HEK293T (cell line): ENCODE data around the gene CPT1C.

Experiments
- CTCF ChIA-PET: fragments of 350-600 bp; formaldehyde crosslinking; extraction: SDS; loops from one replicate; lab custom pipeline; 2021; ENCODE audit warnings: antibody characterized with exemption, inconsistent platforms; lab: Yijun Ruan, JAX
- POLR2A ChIA-PET: fragments of 350-600 bp; formaldehyde crosslinking; extraction: SDS; loops from one replicate; lab custom pipeline; 2020; ENCODE audit warnings: antibody characterized with exemption, inconsistent platforms; lab: Yijun Ruan, JAX
- DNase-seq: peaks from one replicate; pipeline ENCODE4 v3.0.0; 2012; ENCODE audit warnings: mixed read lengths; ENCODE audit errors: extremely low spot score
- ARNT ChIP-seq: fragments of 450-650 bp; IDR thresholded peaks from 2 replicates; pipeline ENCODE4 v1.6.1; 2017; ENCODE audit warnings: mild to moderate bottlenecking
- BHLHE40 ChIP-seq: fragments of 450-650 bp; IDR thresholded peaks from 2 replicates; pipeline ENCODE4 v1.6.1; 2016; ENCODE audit warnings: mild to moderate bottlenecking, moderate library complexity, borderline replicate concordance
- CTBP1 ChIP-seq: fragments of 450-650 bp; IDR thresholded peaks from 2 replicates; pipeline ENCODE4 v1.6.1; 2016; ENCODE audit warnings: borderline replicate concordance
- ELF4 ChIP-seq: fragments of 450-650 bp; IDR thresholded peaks from 2 replicates; pipeline ENCODE4 v1.6.1; 2017; ENCODE audit warnings: antibody characterized with exemption
- FOXA1 ChIP-seq: fragments of 450-650 bp; IDR thresholded peaks from 2 replicates; pipeline ENCODE4 v1.6.1; 2016; ENCODE audit warnings: mild to moderate bottlenecking
- FOXK2 ChIP-seq: fragments of 450-650 bp; IDR thresholded peaks from 2 replicates; pipeline ENCODE4 v1.6.1; 2016; ENCODE audit warnings: mild to moderate bottlenecking
- FOXM1 ChIP-seq: fragments of 450-650 bp; IDR thresholded peaks from 2 replicates; pipeline ENCODE4 v1.6.1; 2017; ENCODE audit warnings: mild to moderate bottlenecking, borderline replicate concordance
- HDGF ChIP-seq: fragments of 450-650 bp; IDR thresholded peaks from 2 replicates; pipeline ENCODE4 v1.6.1; 2017; ENCODE audit warnings: antibody characterized with exemption, borderline replicate concordance
- L3MBTL2 ChIP-seq: fragments of 450-650 bp; conservative IDR thresholded peaks from 2 replicates; pipeline ENCODE4 v1.6.1; 2016; ENCODE audit warnings: mild to moderate bottlenecking
- LEF1 ChIP-seq: fragments of 450-650 bp; IDR thresholded peaks from 2 replicates; pipeline ENCODE4 v1.6.1; 2017; ENCODE audit warnings: mild to moderate bottlenecking, borderline replicate concordance
- NFRKB ChIP-seq: fragments of 450-650 bp; IDR thresholded peaks from 2 replicates; pipeline ENCODE4 v1.6.1; 2016; ENCODE audit warnings: mild to moderate bottlenecking, moderate library complexity
- PKNOX1 ChIP-seq: fragments of 450-650 bp; IDR thresholded peaks from 2 replicates; pipeline ENCODE4 v1.6.1; 2016
- SP1 ChIP-seq: fragments of 450-650 bp; IDR thresholded peaks from 2 replicates; pipeline ENCODE4 v1.6.1; 2017
- SUZ12 ChIP-seq: fragments of 450-650 bp; IDR thresholded peaks from 2 replicates; pipeline ENCODE4 v1.6.1; 2016; ENCODE audit warnings: mild to moderate bottlenecking
- TARDBP ChIP-seq: fragments of 450-650 bp; IDR thresholded peaks from 2 replicates; pipeline ENCODE4 v1.6.1; 2016
- ZNF384 ChIP-seq: fragments of 450-650 bp; IDR thresholded peaks from 2 replicates; pipeline ENCODE4 v1.6.1; 2016

Gene CPT1C

GRCh38 chr19:49752701-49753100 is 61.8 kb downstream of the CPT1C start:
- POLR2A ChIA-PET, result no interaction called here
- TF ChIP-seq ZNF384 (no peak), NFRKB (no peak), FOXM1 (no peak), FOXK2 (no peak), TARDBP (no peak), ARNT (no peak), SUZ12 (no peak), BHLHE40 (no peak), ELF4 (no peak), FOXA1 (no peak), HDGF (no peak), CTBP1 (no peak), SP1 (no peak)
- CTCF ChIA-PET, result no interaction called here
- no peak for DNase-seq

GRCh38 chr19:49755956-49756355 is 65.0 kb downstream of the CPT1C start:
- ChIA-PET POLR2A (no interaction called here), CTCF (no interaction called here)
- TF ChIP-seq HDGF (no peak), FOXK2 (no peak), TARDBP (no peak), PKNOX1 (no peak), FOXM1 (no peak), ELF4 (no peak), FOXA1 (no peak), SP1 (no peak), SUZ12 (no peak), L3MBTL2 (no peak), NFRKB (no peak), ARNT (no peak), LEF1 (no peak)
- no peak for DNase-seq

- DNase-seq, result no peak
- ChIA-PET CTCF (no interaction called here), POLR2A (interaction anchor here (1.4 to 1.5 kb wide), 2 partner anchors 9 to 119 kb away, joined by 3 to 4 read pairs; partner anchors contain the start of genes AKT1S1 and TBC1D17)
- no peak for TF ChIP-seq NFRKB
- TF ChIP-seq CTBP1, result no peak
- TF ChIP-seq SUZ12, result no peak
- no peak for TF ChIP-seq PKNOX1
- no peak for TF ChIP-seq HDGF
- no peak for TF ChIP-seq FOXK2
- TF ChIP-seq ZNF384, result no peak
- no peak for TF ChIP-seq FOXA1
- no peak for TF ChIP-seq FOXM1
- TF ChIP-seq ARNT, result no peak
- no peak for TF ChIP-seq L3MBTL2
- no peak for TF ChIP-seq TARDBP
- TF ChIP-seq LEF1, result no peak
- no peak for TF ChIP-seq SP1
- TF ChIP-seq ELF4, result no peak
- no peak for TF ChIP-seq BHLHE40
Observed at GRCh38 chr19:49758292-49758691, 67.4 kb downstream of the CPT1C start.

- POLR2A ChIA-PET, result interaction anchor here (0.9 kb wide), 1 partner anchor 43 kb away, joined by 3 read pairs; no protein-coding TSS in a partner anchor
- CTCF ChIA-PET, result interaction anchor here (0.6 kb wide), 1 partner anchor 44 kb away, joined by 3 read pairs; no protein-coding TSS in a partner anchor
- no peak for DNase-seq
- TF ChIP-seq ELF4 (no peak), FOXM1 (no peak), SUZ12 (no peak), TARDBP (no peak), HDGF (no peak), SP1 (no peak), L3MBTL2 (no peak), ZNF384 (no peak), CTBP1 (no peak), ARNT (no peak)
Observed at GRCh38 chr19:49761249-49761624, 70.3 kb downstream of the CPT1C start.

GRCh38 chr19:49761625-49762311 is 70.9 kb downstream of the CPT1C start:
- ChIA-PET CTCF (interaction anchor here (0.6 kb wide), 1 partner anchor 45 kb away, joined by 3 read pairs; no protein-coding TSS in a partner anchor), POLR2A (interaction anchor here (0.9 kb wide), 1 partner anchor 44 kb away, joined by 3 read pairs; no protein-coding TSS in a partner anchor)
- no peak for DNase-seq
- no peak for TF ChIP-seq FOXA1
- no peak for TF ChIP-seq L3MBTL2
- no peak for TF ChIP-seq FOXK2

- no peak for DNase-seq
- no peak for TF ChIP-seq SP1
- no peak for TF ChIP-seq ARNT
- TF ChIP-seq FOXK2, result no peak
- TF ChIP-seq FOXM1, result no peak
- no peak for TF ChIP-seq LEF1
- TF ChIP-seq FOXA1, result no peak
- TF ChIP-seq L3MBTL2, result no peak
- no peak for TF ChIP-seq ZNF384
- no peak for TF ChIP-seq SUZ12
- no peak for TF ChIP-seq PKNOX1
- TF ChIP-seq NFRKB, result no peak
- TF ChIP-seq HDGF, result no peak
- TF ChIP-seq ELF4, result no peak
- no peak for TF ChIP-seq TARDBP
- ChIA-PET POLR2A (no interaction called here), CTCF (interaction anchor here (1.5 kb wide), 1 partner anchor 12 kb away, joined by 6 read pairs; no protein-coding TSS in a partner anchor)
Observed at GRCh38 chr19:49763230-49763629, 72.3 kb downstream of the CPT1C start, which contains the start of gene TSKS. Gene TSKS (minus strand): TSS chr19:49763306. CDS start chr19:49763247, 59 bp downstream.
